K562 (cell line): ENCODE measurements around the gene ITGA7. TPM values are rescaled to one million over a fixed set of nuclear protein-coding genes. Genes with fewer than 3 reads are reported as not detected.

ENCODE experiments used
- ARHGAP35 ChIP-seq: fragments of 450-650 bp; IDR thresholded peaks from 2 replicates; pipeline ENCODE4 v1.6.1; 2018; ENCODE audit not compliant: partially characterized antibody
- CBFA2T2 ChIP-seq: fragments of 450-650 bp; conservative IDR thresholded peaks from 2 replicates; pipeline ENCODE4 v1.6.1; 2017; ENCODE audit warnings: mild to moderate bottlenecking
- CBFA2T3 ChIP-seq: fragments of 450-650 bp; IDR thresholded peaks from 2 replicates; pipeline ENCODE4 v1.6.1; 2017
- RAD21 ChIP-seq, 2 experiments: fragments of 250-450 bp in 1 of 2; fragments of 450-650 bp in 1 of 2; sonication (Bioruptor Pico) in 1 of 2; formaldehyde crosslinking in 1 of 2; IDR thresholded peaks in 1 of 2; conservative IDR thresholded peaks in 1 of 2; 2 replicates each; pipeline versions ENCODE4 v1.4.0 to v1.8.0; 2020 to 2022; ENCODE audit warnings: mild to moderate bottlenecking in 2 of 2, moderate library complexity in 1 of 2
- REST ChIP-seq, 2 experiments: fragments of 450-650 bp; formaldehyde crosslinking in 1 of 2; IDR thresholded peaks; 2 replicates each; pipeline versions ENCODE4 v1.4.0 to v1.6.1; 2014 to 2020; ENCODE audit warnings: mild to moderate bottlenecking in 2 of 2, borderline replicate concordance in 1 of 2, low read depth in 1 of 2
- ZBTB33 ChIP-seq: sonication (generic); formaldehyde crosslinking; IDR thresholded peaks from 2 replicates; pipeline ENCODE4 v1.8.1; 2023; ENCODE audit warnings: mild to moderate bottlenecking, missing genetic modification reagents
- ZNF609 ChIP-seq: sonication (generic); formaldehyde crosslinking; IDR thresholded peaks from 2 replicates; pipeline ENCODE4 v1.8.1; 2023; ENCODE audit warnings: missing genetic modification reagents, mild to moderate bottlenecking, borderline replicate concordance
- polyA plus RNA-seq, 8 experiments: library from polyadenylated mRNA; depleted of rRNA in 4 of 8; stranded (reverse) in 5 of 8; unstranded in 3 of 8; fragments of >200 nt; fragmentation: Nextera tagmentation in 2 of 8; fragmentation: Illumina TruSeq in 1 of 8; extraction: Ambion mirVana in 2 of 8; extraction: Trizol in 1 of 8; gene quantifications; 2 replicates each; pipeline versions ENCODE4 v1.2.1 to v1.2.3, GENCODE V29; 2011 to 2014; ENCODE audit warnings: inconsistent platforms in 1 of 8, missing spikeins in 1 of 8
- total RNA-seq, 7 experiments: library from RNA; depleted of rRNA in 6 of 7; stranded (reverse); fragments of >200 nt in 6 of 7; fragmentation: Illumina TruSeq in 2 of 7; extraction: Trizol in 2 of 7; gene quantifications; 2 replicates each; pipeline versions ENCODE4 v1.2.1 to v1.2.3, GENCODE V29; 2011 to 2021; ENCODE audit warnings: low replicate concordance in 1 of 7
- TF ChIP-seq, protein P1 (sequence below): fragments of 250-450 bp; sonication (Bioruptor Pico); IDR thresholded peaks from 2 replicates; pipeline ENCODE4 v1.4.0; 2020; ENCODE audit warnings: borderline replicate concordance

Gene ITGA7
- total and polyA plus RNA-seq, 9 of the 15 experiments (the other 6 are each of a cell fraction or from before 2014, with no cell fraction given), result 0.11 to 2.3 (median 0.56) TPM; not detected in 1

GRCh38 chr12:55720894-55721444 is 13.3 kb upstream of the ITGA7 start (continued):
- TF ChIP-seq ZNF609, result no peak
- TF ChIP-seq, protein P1, sequence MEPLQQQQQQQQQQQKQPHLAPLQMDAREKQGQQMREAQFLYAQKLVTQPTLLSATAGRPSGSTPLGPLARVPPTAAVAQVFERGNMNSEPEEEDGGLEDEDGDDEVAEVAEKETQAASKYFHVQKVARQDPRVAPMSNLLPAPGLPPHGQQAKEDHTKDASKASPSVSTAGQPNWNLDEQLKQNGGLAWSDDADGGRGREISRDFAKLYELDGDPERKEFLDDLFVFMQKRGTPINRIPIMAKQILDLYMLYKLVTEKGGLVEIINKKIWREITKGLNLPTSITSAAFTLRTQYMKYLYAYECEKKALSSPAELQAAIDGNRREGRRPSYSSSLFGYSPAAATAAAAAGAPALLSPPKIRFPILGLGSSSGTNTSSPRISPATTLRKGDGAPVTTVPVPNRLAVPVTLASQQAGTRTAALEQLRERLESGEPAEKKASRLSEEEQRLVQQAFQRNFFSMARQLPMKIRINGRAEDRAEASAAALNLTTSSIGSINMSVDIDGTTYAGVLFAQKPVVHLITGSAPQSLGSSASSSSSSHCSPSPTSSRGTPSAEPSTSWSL (CRISPR knock-in tag), result no peak
- TF ChIP-seq ARHGAP35, result no peak
- TF ChIP-seq REST (IDR thresholded peaks at IDR 0.05; ENCODE audit: borderline replicate concordance), result peak; percentile 32; the same call in 1 of the 2 replicates
- no peak for TF ChIP-seq REST (CRISPR knock-in tag; IDR thresholded peaks at IDR 0.05; ENCODE audit: low read depth)
- peak; percentile 35 to 64; a peak in 2 of 4 replicates for TF ChIP-seq RAD21 (CRISPR knock-in tag; conservative IDR thresholded peaks at IDR 0.05 in 1 of 2, IDR thresholded peaks at IDR 0.05 in 1 of 2)
- peak; percentile 34; the same call in 1 of the 2 replicates for TF ChIP-seq CBFA2T2
- TF ChIP-seq CBFA2T3, result peak; percentile 45
- peak; percentile 91 for TF ChIP-seq ZBTB33 (CRISPR knock-in tag)
